GM18520 (cell line): Measurements from ENCODE around the gene GMPPA.
A peak's percentile ranks its signal among the peaks of the same experiment; 100 is the strongest.

ENCODE experiments used
- ATAC-seq: cut with Tn5 transposase; IDR thresholded peaks from one replicate; pipeline ENCODE4 v1.9.1; 2021; ENCODE audit not compliant: unreplicated experiment

Gene GMPPA

GRCh38 chr2:219517954-219518778 is 19.5 kb downstream of the GMPPA start:
- ATAC-seq = no peak

- ATAC-seq = no peak
These were observed 20.8 kb downstream of the GMPPA start for GRCh38 chr2:219519526-219519916.

GRCh38 chr2:219520079-219520478 is 21.4 kb downstream of the GMPPA start:
- no peak for ATAC-seq

GRCh38 chr2:219521066-219521880 is 22.6 kb downstream of the GMPPA start:
- ATAC-seq = no peak

- ATAC-seq = no peak
These were observed 23.7 kb downstream of the GMPPA start for GRCh38 chr2:219522111-219523030.

GRCh38 chr2:219523031-219523671 is 24.5 kb downstream of the GMPPA start:
- ATAC-seq = no peak

- no peak for ATAC-seq
These were observed 26.1 kb downstream of the GMPPA start for GRCh38 chr2:219524817-219525216.

GRCh38 chr2:219525533-219526232 is 27.0 kb downstream of the GMPPA start:
- no peak for ATAC-seq

- no peak for ATAC-seq
These were observed 27.8 kb downstream of the GMPPA start for GRCh38 chr2:219526320-219527075.

GRCh38 chr2:219527076-219527394 is 28.3 kb downstream of the GMPPA start:
- no peak for ATAC-seq

GRCh38 chr2:219527472-219527871 is 28.8 kb downstream of the GMPPA start:
- ATAC-seq = no peak

- peak; percentile 87 for ATAC-seq
These were observed 31.6 kb downstream of the GMPPA start for GRCh38 chr2:219530048-219530963.

- no peak for ATAC-seq
These were observed 33.1 kb downstream of the GMPPA start for GRCh38 chr2:219531639-219532377.

GRCh38 chr2:219532378-219532649 is 33.6 kb downstream of the GMPPA start:
- no peak for ATAC-seq

- ATAC-seq = no peak
These were observed 35.4 kb downstream of the GMPPA start for GRCh38 chr2:219533930-219534661.

GRCh38 chr2:219536425-219536824 is 37.7 kb downstream of the GMPPA start:
- ATAC-seq = no peak

- no peak for ATAC-seq
These were observed 38.3 kb downstream of the GMPPA start for GRCh38 chr2:219536967-219537366.
